PC-9 (cell line): ENCODE measurements around the gene ADD3. TPM values are rescaled to one million over a fixed set of nuclear protein-coding genes. Genes with fewer than 3 reads are reported as not detected.

Experiments used
- BruUV-seq: library from RNA; stranded (reverse); fragments of 400-500 nt; replicated peaks from 2 replicates; lab custom pipeline; 2021; lab: Mats Ljungman, UMichigan
- CTCF ChIA-PET: fragments of 300-600 bp; sonication (Branson Sonifier 250); formaldehyde crosslinking; loops from one replicate; lab custom pipeline; 2022; ENCODE audit warnings: antibody characterized with exemption; lab: Charles Lee
- POLR2A ChIA-PET: fragments of 300-600 bp; sonication (Branson Sonifier 250); formaldehyde crosslinking; loops from one replicate; lab custom pipeline; 2022; ENCODE audit warnings: antibody characterized with exemption; ENCODE audit not compliant: unreplicated experiment; lab: Charles Lee
- DNase-seq, 2 experiments: peaks; one replicate each; pipeline versions ENCODE4 v3.0.0 to v3.0.0-alpha.2; 2015 to 2022; ENCODE audit warnings: mixed read lengths in 1 of 2
- H2AFZ ChIP-seq: fragments of 200-600 bp; sonication (generic); 2 replicates; pipeline ENCODE4 v1.8.1; 2017; ENCODE audit warnings: antibody characterized with exemption
- H3F3A ChIP-seq: fragments of 200-600 bp; sonication (generic); 2 replicates; pipeline ENCODE4 v1.8.1; 2017; ENCODE audit warnings: antibody characterized with exemption, mild to moderate bottlenecking, low read depth; ENCODE audit not compliant: insufficient read depth
- H3K27ac ChIP-seq: fragments of 200-600 bp; sonication (generic); 2 replicates; pipeline ENCODE4 v1.6.1; 2016; ENCODE audit warnings: mixed run types
- H3K27me3 ChIP-seq: fragments of 200-600 bp; sonication (generic); 2 replicates; pipeline ENCODE4 v1.6.1; 2016; ENCODE audit warnings: low read depth, mixed run types; ENCODE audit not compliant: insufficient read depth
- H3K36me3 ChIP-seq: fragments of 200-600 bp; sonication (generic); 2 replicates; pipeline ENCODE4 v1.6.1; 2016; ENCODE audit warnings: low read depth, mixed run types
- H3K4me1 ChIP-seq: fragments of 200-600 bp; sonication (generic); replicated peaks from 2 replicates; pipeline ENCODE4 v1.6.1; 2016; ENCODE audit warnings: mixed run types; ENCODE audit not compliant: insufficient read depth
- H3K4me2 ChIP-seq: fragments of 200-600 bp; sonication (generic); 2 replicates; pipeline ENCODE4 v1.6.1; 2017; ENCODE audit warnings: mixed run types
- H3K4me3 ChIP-seq: fragments of 200-600 bp; sonication (generic); 2 replicates; pipeline ENCODE4 v1.6.1; 2016; ENCODE audit warnings: mixed run types
- H3K79me2 ChIP-seq: fragments of 200-600 bp; sonication (generic); 2 replicates; pipeline ENCODE4 v1.6.1; 2017; ENCODE audit warnings: low read depth, mixed run types
- H3K9me2 ChIP-seq: fragments of 200-600 bp; sonication (generic); 2 replicates; pipeline ENCODE4 v1.8.1; 2017; ENCODE audit warnings: mild to moderate bottlenecking; ENCODE audit not compliant: insufficient read depth
- H3K9me3 ChIP-seq: fragments of 200-600 bp; sonication (generic); 2 replicates; pipeline ENCODE4 v1.8.1; 2016; ENCODE audit warnings: low read depth; ENCODE audit not compliant: insufficient read depth
- H4K20me1 ChIP-seq: fragments of 200-600 bp; sonication (generic); 2 replicates; pipeline ENCODE4 v1.8.1; 2017; ENCODE audit not compliant: insufficient read depth
- EZH2 ChIP-seq: fragments of 200-600 bp; sonication (generic); IDR thresholded peaks from 2 replicates; pipeline ENCODE4 v1.8.0; 2017; ENCODE audit warnings: antibody characterized with exemption, low read depth
- intact Hi-C: fragments of 100-400 bp; cut with micrococcal nuclease; formaldehyde crosslinking; loops from one replicate; pipeline ENCODE4 v1.10.0; 2022; ENCODE audit not compliant: unreplicated experiment
- total RNA-seq: library from RNA; stranded (reverse); gene quantifications from 2 replicates; pipeline ENCODE4 v1.2.3, GENCODE V29; 2021
- TF ChIP-seq, protein P1 (sequence below): fragments of 200-600 bp; sonication (generic); conservative IDR thresholded peaks from 2 replicates; pipeline ENCODE4 v1.6.1; 2017; ENCODE audit warnings: mixed run types, antibody characterized with exemption, mild to moderate bottlenecking, moderate library complexity

ADD3 gene
- total RNA-seq, 1 experiment from 2014 or later: 77.7 TPM

DNA sequence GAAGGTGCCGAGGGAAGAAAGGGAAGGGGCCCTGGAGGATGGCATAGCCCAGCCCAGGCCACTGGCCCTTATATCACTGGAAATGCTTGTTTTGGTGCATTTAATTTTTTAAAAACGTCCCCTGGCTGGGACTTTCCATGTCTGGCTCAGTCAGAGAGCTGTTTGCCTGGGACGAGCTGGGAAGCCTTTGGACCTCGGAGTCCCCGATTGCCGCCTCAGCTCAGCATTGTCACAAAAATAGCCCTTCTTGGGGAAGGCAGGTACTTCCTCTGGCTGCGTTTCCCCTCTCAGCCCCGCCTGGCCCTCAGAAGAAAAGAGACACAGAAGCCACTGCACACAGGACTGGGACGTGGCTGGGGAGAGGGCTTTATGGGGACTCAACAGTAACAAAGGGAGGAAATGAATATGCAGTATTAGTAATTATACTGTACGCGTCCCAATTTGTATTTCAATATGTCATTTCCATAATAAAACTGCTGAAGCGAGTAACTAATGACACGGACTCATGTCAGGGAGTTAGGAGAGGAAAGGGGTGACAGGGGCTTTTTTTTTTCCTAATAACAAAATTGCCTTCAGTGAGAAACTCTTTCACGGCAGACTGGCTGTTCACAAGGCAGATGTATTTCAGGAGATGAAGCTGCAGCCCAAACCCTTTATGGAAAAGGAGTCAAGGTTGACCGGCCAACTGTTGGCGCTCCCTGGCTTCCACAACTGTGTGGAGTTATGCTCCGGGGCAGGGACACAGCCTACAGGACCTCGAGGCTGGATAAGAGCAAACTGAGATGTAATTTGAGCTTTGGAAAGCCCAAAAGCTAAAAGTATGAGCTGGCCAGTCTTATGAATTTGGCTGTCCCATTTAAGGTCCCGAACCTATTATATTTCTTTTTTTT, 168.6 kb downstream of the ADD3 start:
- no peaks in the 10 kb centered on the region for H3K27me3 ChIP-seq
- no peaks in the 10 kb centered on the region for H3K9me2 ChIP-seq
- intact Hi-C loops: no loop called here
- no peak for TF ChIP-seq EZH2
- TF ChIP-seq, protein P1, sequence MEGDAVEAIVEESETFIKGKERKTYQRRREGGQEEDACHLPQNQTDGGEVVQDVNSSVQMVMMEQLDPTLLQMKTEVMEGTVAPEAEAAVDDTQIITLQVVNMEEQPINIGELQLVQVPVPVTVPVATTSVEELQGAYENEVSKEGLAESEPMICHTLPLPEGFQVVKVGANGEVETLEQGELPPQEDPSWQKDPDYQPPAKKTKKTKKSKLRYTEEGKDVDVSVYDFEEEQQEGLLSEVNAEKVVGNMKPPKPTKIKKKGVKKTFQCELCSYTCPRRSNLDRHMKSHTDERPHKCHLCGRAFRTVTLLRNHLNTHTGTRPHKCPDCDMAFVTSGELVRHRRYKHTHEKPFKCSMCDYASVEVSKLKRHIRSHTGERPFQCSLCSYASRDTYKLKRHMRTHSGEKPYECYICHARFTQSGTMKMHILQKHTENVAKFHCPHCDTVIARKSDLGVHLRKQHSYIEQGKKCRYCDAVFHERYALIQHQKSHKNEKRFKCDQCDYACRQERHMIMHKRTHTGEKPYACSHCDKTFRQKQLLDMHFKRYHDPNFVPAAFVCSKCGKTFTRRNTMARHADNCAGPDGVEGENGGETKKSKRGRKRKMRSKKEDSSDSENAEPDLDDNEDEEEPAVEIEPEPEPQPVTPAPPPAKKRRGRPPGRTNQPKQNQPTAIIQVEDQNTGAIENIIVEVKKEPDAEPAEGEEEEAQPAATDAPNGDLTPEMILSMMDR: no peak
- ChIA-PET CTCF (no interaction called here), POLR2A (no interaction called here)
- no peaks in the 10 kb centered on the region for H3F3A ChIP-seq
- H3K36me3 ChIP-seq: no peaks in the 10 kb centered on the region
- H3K4me1 ChIP-seq: no peaks in the 10 kb centered on the region
- H4K20me1 ChIP-seq: no peaks in the 10 kb centered on the region
- no peaks in the 10 kb centered on the region for H3K79me2 ChIP-seq
- no peak overlapping the region for H3K4me3 ChIP-seq
- BruUV-seq: no TSS peak
- no peak overlapping the region for H3K4me2 ChIP-seq
- H3K27ac ChIP-seq: no peak overlapping the region
- no peak overlapping the region for H2AFZ ChIP-seq
- DNase-seq: no peak
- H3K9me3 ChIP-seq: no peaks in the 10 kb centered on the region

DNA sequence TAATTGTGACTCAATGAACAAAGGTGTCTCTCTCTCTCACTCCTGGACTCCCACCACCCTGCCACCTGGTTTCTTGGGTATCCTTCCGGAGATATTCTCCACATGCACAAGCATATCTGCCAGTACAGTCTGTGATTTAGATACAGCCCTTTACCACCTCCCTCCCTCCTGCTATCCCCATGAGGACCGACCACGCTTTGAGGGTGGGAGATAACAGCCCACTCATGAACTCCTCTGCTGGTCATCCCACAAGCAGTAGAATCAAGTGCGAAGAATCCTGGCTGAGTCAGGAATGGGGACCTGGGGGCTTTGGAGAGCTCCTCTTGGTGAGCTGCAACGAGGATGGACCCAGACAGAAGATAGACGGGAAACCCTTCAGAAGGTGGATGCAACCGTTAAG, 171.4 kb downstream of the ADD3 start:
- CTCF ChIA-PET: no interaction called here
- Histone ChIP-seq H3K4me2 (no peak overlapping the region), H3K36me3 (no peaks in the 10 kb centered on the region), H4K20me1 (no peaks in the 10 kb centered on the region), H3F3A (no peaks in the 10 kb centered on the region), H3K27ac (no peak overlapping the region), H3K79me2 (no peaks in the 10 kb centered on the region), H2AFZ (no peak overlapping the region), H3K4me3 (no peak overlapping the region), H3K4me1 (no peaks in the 10 kb centered on the region), H3K9me3 (no peaks in the 10 kb centered on the region), H3K27me3 (no peaks in the 10 kb centered on the region), H3K9me2 (no peaks in the 10 kb centered on the region)
- intact Hi-C loops: no loop called here
- no peak for TF ChIP-seq EZH2
- TF ChIP-seq, protein P1: no peak
- POLR2A ChIA-PET: no interaction called here
- DNase-seq: no peak
- no TSS peak for BruUV-seq

DNA sequence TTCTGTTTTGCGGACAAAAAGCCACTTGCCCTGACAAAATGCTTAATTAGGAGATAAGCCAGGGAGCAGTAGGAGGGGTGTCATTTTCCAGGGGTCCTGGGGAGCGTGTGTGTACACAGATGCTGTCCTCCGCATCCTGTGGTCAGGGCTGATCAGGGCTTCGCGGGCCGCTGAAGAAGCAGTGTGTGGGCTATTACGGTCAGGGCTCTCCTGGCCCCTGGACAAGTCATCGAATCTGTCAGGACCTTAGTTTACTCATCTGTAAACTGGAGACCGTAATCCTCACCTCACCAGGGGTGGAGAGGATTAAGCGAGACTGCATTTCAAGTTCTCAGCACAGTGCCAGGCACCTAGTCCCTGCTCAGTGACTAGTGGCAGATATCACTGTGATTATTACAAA, 173.7 kb downstream of the ADD3 start:
- Histone ChIP-seq H3K9me3 (no peaks in the 10 kb centered on the region), H3K4me3 (no peak overlapping the region), H4K20me1 (no peaks in the 10 kb centered on the region), H3K4me1 (no peaks in the 10 kb centered on the region), H3K4me2 (no peak overlapping the region), H3F3A (no peaks in the 10 kb centered on the region), H3K27me3 (no peaks in the 10 kb centered on the region), H2AFZ (no peak overlapping the region), H3K36me3 (no peaks in the 10 kb centered on the region), H3K79me2 (no peaks in the 10 kb centered on the region), H3K9me2 (no peaks in the 10 kb centered on the region), H3K27ac (no peak overlapping the region)
- BruUV-seq: no TSS peak
- no peak for TF ChIP-seq EZH2
- TF ChIP-seq, protein P1: no peak
- intact Hi-C loops: no loop called here
- no peak for DNase-seq
- ChIA-PET CTCF (no interaction called here), POLR2A (no interaction called here)
